HG03378 (cell line): ENCODE data around the gene PER3.

Source experiments
- ATAC-seq: cut with Tn5 transposase; IDR thresholded peaks from one replicate; pipeline ENCODE4 v1.9.1; 2021; ENCODE audit warnings: mild to moderate bottlenecking, moderate library complexity; ENCODE audit not compliant: unreplicated experiment

PER3 gene

DNA sequence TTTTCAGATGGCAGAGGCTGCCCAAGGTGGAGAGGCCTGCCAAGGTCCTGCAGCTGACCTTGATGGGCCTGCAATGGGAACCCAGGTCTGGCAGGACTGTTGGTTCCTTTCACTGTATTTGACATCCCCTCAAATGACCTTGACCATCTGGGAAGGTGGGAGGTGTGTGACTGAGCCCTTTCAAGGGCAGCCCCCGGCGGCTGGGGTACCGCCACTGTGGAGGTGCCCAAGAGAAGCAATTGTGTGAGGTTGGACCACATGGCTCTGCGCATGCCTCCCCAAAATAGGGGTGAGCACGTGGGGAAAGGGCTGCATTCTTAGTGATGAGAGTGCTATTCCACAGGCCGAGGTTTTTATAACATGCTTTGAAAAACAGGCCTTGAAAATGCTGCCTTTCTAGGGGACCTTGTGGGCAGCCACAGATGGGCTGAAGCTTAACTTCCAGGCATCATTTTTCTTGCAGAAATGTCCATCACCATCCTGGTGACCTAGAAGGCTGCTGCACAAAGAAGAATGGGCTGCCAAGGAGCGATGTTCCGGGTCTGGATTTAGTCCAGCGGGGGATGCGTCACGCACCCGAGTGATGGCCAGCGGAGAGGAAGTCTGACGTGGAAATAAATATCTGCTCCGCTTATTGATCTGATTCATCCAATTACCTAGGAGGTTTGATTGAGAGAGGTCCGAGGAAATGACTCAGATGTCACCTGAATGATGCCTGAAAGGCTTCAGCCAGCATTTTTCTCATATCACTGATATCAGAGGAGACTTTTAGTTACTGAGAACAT, 85.2 kb downstream of the PER3 start:
- no peak for ATAC-seq

DNA sequence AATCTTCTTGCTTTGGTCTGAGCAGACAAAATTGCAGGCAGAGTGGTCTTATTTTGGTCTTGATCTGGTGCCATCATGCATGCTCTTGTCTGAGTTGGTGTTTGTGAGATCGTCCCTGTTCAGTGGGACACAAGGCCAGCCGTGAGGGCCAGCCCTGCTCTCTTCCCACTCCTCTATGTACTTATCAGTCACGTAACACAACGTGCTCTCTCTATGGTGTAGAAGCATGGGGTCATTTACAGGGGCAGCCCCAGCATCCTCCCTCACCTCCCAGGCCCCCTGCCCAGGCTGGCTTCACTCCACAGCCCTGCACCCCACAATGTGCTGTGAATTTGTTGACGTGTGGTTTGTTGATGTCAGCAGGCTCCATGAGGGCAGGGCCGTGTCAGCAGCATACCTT, 87.0 kb downstream of the PER3 start:
- ATAC-seq = no peak

DNA sequence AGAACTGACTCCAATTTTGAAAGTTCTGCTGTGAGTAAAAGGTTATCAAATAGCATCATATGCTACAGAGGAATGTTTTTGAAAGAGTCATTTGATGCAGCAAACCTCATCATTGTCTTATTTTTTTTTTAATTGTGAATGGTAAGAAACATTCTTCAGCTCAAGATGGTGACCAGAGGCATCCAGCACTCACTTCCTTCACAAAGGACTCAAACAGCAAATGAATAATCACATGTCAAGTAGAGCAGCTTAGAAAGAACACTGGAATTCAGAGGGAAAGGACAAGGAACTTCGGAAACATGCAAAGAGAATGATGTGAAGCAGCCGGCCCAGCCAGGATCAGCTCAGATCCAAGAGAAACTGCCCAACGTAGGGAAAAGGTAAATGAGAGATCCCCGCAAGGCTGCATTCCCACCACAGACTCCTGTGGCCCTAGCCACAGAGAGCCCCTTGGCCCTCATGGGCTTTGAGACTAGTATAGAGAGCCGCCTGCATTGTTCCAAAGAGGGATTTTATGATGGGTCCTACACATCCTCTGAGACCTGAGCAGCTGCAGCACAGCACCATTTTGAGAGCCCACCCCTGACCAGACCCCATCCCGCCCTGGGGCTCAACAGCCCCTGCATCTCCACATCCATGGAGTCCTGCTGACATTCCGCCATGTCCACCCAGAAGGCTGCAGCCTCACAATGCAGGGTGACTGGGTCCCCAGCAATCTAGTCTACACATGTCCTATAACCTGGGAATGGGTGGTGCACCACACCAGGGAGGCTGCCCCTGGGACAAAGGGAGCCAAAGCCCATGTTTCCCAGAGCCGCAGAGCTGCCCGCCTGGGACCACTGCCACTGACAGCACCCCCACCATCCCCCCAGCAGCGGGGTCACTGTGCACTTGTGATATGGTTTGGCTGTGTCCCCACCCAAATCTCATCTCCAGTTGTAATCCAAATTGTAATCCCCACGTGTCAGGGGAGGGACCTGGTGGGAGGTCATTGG, 90.0 kb downstream of the PER3 start:
- ATAC-seq = no peak

DNA sequence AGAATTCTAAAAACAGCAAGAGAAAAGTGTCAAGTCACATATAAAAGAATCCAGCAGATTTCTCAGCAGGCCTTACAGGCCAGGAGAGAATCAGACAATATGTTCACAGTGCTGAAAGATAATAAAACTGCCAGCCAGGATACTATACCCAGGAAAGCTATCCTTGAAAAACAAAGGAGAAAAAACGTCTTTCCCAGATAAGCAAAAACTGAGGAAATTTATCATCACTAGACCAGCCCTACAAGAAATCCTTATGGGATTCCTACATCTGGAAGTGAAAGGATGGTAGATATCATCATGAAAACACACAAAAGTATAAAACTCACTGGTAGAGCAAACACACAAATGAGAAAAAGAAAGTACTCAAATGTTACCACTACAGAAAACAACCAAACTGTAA, 93.9 kb downstream of the PER3 start:
- no peak for ATAC-seq

DNA sequence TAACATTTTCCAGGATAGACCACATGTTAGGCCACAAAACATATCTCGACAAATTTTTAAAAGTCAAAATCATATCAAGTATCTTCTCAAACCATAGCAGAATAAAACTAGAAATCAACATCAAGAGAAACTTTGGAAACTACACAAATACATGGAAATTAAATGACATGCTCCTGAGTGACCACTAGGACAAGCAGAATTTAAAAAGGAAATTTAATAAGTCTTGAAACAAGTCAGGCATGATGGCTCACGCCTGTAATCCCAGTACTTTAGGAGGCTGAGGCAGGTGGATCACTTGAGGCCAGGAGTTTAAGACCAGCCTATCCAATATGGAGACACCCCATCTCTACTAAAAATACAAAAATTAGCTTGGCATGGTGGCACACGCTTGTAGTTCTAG, 95.1 kb downstream of the PER3 start:
- ATAC-seq = no peak

DNA sequence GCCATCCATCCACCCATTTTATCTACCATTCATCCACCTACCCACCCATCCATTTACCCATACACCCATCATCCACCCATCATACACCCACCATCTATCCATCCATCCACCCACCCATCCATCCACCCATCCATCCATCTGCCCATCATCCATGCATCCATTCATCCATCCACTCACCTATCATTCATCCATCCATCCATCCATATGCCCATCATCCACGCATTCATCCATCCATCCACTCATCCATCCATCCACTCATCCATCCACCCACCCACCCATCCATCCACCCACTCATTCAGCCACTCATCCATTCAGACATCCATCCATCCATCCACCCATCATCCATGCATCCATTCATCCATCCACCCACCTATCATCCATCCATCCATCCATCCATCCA, 100.7 kb downstream of the PER3 start:
- ATAC-seq = no peak

DNA sequence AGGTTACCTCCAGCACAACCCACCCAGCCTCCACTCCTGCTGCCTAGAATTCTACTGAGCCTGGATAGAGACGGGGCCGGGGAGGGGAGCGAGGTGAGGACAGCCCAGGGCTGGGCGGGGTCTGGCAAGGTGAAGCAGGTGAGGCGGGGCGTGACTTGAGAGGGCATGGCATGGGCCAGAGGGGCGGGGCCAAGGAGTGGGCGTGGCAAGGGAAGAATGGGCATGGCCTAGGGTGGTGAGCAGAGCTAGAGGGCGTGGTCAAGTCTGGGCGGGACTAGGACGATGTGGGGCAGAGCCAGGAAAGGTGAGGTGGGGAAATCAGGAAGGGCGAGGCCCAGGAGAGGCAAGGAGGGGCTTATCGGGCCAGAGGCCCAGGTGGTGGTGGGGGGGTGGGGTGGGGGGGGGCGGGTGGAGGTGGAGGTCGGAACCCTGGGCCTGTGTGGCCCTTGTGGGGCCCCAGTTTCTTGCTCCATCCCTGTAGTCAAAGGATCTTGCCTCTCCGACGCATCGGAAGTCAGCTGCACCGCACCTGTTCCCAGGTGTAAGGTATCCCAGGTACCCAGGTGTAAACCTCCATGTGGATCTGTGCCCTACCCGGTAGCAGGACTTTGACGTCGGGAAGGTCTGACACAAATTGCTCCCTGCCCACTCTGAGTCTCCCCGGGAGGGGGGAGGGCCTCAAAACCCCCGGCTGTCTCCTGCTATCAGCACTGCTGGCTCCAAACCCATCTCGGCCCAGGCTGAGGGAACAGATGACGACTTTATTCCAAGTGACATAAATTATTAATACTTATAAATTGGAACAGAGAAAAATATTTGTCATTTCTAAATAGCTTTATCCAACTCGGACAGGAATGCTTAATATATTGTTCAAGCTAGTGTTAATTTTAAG, 101.7 kb downstream of the PER3 start:
- no peak for ATAC-seq

DNA sequence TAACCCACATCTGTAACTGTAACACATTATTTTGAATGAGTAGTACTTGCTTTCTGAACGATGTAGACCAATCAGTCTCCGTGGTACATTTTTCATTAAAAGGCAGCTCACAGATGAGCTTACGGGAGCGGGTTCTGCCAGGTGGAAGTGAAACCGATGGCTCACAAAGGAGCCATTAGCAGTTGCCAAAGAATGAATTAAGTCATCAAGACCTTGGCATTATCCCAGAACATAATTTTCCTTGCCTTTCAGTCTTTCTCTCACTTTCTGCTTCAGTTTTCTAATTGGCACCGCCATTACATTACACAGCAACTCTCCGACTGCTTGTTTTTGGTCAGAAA, 102.3 kb downstream of the PER3 start:
- no peak for ATAC-seq

DNA sequence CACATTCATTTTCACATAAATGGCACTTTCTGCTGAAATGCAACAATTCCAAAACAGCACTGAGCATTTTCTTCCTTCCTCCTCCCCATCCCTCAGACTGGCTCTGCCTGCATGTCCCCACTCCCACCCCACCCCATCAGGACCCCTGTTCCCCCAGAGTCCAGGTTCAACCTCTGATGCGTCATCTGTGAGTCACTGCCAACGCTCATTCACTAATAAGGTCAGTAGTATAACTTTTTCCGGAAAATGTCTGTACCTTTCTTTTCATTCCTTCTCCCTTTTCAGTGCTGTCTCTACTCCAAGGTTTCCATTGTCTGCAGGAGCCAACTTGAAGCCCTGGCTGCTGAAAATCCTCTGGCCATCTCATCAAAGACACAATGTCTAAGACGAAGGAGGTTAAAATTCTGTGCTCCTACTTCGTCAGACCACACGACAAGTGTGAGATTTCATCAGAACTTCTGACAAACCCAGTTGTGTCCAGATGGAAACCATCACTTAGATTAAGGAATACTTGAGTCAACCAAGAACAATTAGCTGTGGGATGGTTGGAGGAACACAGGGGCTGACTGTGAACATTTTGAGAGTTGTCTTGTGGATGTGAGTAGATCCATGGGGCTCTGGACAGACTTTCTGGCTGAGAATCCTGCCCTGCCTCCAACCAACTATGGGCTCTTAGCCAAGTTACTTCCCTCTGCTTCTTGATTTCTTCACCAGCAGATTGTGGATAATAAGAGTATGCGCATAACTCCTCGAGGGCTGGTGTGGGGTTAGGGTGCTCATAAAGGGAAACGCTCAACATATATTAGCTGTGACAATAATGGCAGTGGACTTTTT, 104.4 kb downstream of the PER3 start:
- ATAC-seq = no peak

DNA sequence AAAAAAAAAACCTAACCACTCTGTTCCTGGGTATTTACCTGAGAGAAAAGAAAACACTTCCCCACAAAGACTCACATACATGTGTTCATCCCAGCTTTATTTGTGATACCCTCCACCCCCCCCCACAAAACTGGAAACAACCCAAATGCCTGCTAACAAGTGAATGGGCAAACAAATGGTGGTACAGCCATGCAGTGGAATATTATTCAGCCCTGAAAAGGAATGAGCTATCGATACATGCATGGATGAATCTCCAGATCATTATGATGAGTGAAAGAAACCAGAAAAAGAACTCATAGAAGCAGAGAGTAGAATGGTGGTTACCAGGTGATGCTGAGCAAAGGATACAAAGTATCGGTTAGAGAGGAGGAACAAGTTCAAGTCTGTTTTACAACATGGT, 106.8 kb downstream of the PER3 start:
- ATAC-seq = no peak

DNA sequence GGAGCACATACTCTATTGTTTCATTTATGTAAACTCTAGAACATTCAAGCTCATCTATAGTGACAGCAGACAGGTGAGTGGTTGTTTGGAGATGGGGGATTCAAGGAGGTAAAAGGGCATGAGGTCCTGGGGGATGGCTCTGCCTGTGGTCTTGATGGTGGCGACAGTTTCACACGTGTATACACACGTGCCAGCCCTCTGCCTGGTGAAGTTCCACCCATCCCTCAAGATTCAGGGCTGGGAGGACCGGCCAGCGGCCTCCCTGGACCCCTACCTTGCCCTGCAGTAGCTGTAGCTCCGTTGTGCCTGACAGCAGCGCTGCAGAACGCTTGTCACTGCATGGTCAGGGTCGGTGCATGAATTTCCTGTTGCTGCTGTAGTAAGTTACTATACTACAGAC, 107.7 kb downstream of the PER3 start:
- no peak for ATAC-seq

DNA sequence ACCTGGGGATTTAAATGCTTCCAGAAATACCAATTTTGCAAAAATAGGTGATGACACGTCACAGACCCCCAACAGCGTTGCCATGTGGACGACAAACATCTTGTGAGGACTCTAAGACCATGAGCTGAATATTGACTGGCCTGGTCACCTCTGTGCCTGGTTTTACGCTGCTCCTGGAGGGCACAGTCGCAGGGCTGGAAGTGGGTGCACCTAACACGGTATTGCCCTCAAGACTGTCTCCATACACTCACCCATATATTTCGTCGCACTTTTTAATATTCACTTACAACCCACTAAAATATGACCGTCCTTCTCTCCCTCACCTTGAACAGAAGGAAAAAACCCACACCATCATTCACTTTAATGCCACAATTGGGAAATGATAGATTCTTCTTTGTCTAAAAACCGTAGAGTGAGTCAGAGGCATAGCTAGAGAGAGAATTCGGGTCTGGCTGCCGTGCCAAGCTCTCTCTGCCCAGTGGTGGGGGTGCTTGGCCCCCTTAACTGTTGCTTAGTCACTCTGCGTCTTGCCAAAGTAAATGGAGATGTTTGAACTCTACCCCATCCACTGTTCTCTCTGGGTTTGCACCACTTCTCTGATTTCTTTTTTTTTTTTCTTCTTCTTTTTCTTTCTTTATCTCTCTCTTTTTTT, 109.6 kb downstream of the PER3 start:
- ATAC-seq = no peak
